ENCODE measurements around the gene EZH2.

- TF ChIP-seq CTCF (IDR thresholded peaks at IDR 0.05) = no peak
- TF ChIP-seq POLR2A (IDR thresholded peaks at IDR 0.05) = no peak
Measured at GRCh38 chr7:148893071-148893470, 9.0 kb upstream of the EZH2 start.

Measured in ovary (tissue), 3 donors.